ENCODE data around the gene POLR2M. TPM values are rescaled to one million over a fixed set of nuclear protein-coding genes. Genes with fewer than 3 reads are reported as not detected.

The POLR2M gene
- total RNA-seq, 2 donors from 2014 or later = 61.7 to 75.9 TPM

- H3K27ac ChIP-seq = no peak overlapping the region
- DNase-seq = no peak
- no peak overlapping the region for H3K4me3 ChIP-seq
- H3K9ac ChIP-seq (ENCODE audit: low read depth in 2 of 2, low read length in 2 of 2) = no peak overlapping the region
- intact Hi-C loops (cut with DNase I) = no loop called here
- H3K4me1 ChIP-seq = no peaks in the 10 kb centered on the region
- H3K9me3 ChIP-seq = no peaks in the 10 kb centered on the region
- no peaks in the 10 kb centered on the region for H3K36me3 ChIP-seq
- H3K27me3 ChIP-seq = no peaks in the 10 kb centered on the region
- no peak for TF ChIP-seq CTCF (IDR thresholded peaks at IDR 0.05)
Measured at GRCh38 chr15:57675481-57676181, 30.9 kb upstream of the POLR2M start.

GRCh38 chr15:57676585-57676984 is 29.9 kb upstream of the POLR2M start:
- no peaks in the 10 kb centered on the region for H3K27me3 ChIP-seq
- H3K9me3 ChIP-seq = no peaks in the 10 kb centered on the region
- no peaks in the 10 kb centered on the region for H3K4me1 ChIP-seq
- intact Hi-C loops (cut with DNase I) = no loop called here
- H3K4me3 ChIP-seq = no peak overlapping the region
- no peak for DNase-seq
- H3K27ac ChIP-seq = no peak overlapping the region
- no peak overlapping the region for H3K9ac ChIP-seq (ENCODE audit: low read depth in 2 of 2, low read length in 2 of 2)
- no peak for TF ChIP-seq CTCF (IDR thresholded peaks at IDR 0.05)
- H3K36me3 ChIP-seq = no peaks in the 10 kb centered on the region

GRCh38 chr15:57677204-57677603 is 29.3 kb upstream of the POLR2M start:
- no peak overlapping the region for H3K9ac ChIP-seq (ENCODE audit: low read depth in 2 of 2, low read length in 2 of 2)
- no peak for TF ChIP-seq CTCF (IDR thresholded peaks at IDR 0.05)

GRCh38 chr15:57680021-57680420 is 26.5 kb upstream of the POLR2M start:
- H3K27me3 ChIP-seq = no peaks in the 10 kb centered on the region
- no peak for DNase-seq
- intact Hi-C loops (cut with DNase I) = no loop called here
- H3K9me3 ChIP-seq = no peaks in the 10 kb centered on the region
- H3K4me3 ChIP-seq = no peak overlapping the region
- H3K4me1 ChIP-seq = no peaks in the 10 kb centered on the region
- H3K9ac ChIP-seq (ENCODE audit: low read depth in 2 of 2, low read length in 2 of 2) = no peak overlapping the region
- no peaks in the 10 kb centered on the region for H3K36me3 ChIP-seq
- H3K27ac ChIP-seq = no peak overlapping the region
- no peak for TF ChIP-seq CTCF (IDR thresholded peaks at IDR 0.05)

More at GRCh38 chr15:57677204-57677603, 29.3 kb upstream of the POLR2M start:
- H3K27ac ChIP-seq = no peak overlapping the region
- DNase-seq = no peak
- no peaks in the 10 kb centered on the region for H3K4me1 ChIP-seq
- H3K36me3 ChIP-seq = no peaks in the 10 kb centered on the region
- H3K9me3 ChIP-seq = no peaks in the 10 kb centered on the region
- H3K27me3 ChIP-seq = no peaks in the 10 kb centered on the region
- intact Hi-C loops (cut with DNase I) = no loop called here
- H3K4me3 ChIP-seq = no peak overlapping the region

GRCh38 chr15:57681011-57681410 is 25.5 kb upstream of the POLR2M start:
- no peak for DNase-seq
- no peaks in the 10 kb centered on the region for H3K36me3 ChIP-seq
- H3K4me3 ChIP-seq = no peak overlapping the region
- no peaks in the 10 kb centered on the region for H3K9me3 ChIP-seq
- no peak overlapping the region for H3K9ac ChIP-seq (ENCODE audit: low read depth in 2 of 2, low read length in 2 of 2)
- no peak overlapping the region for H3K27ac ChIP-seq
- TF ChIP-seq CTCF (IDR thresholded peaks at IDR 0.05) = no peak
- no peaks in the 10 kb centered on the region for H3K27me3 ChIP-seq
- intact Hi-C loops (cut with DNase I) = no loop called here
- no peaks in the 10 kb centered on the region for H3K4me1 ChIP-seq

All from colonic mucosa (tissue), 4 donors.